ENCODE data around the gene HTD2.

The HTD2 gene

DNA sequence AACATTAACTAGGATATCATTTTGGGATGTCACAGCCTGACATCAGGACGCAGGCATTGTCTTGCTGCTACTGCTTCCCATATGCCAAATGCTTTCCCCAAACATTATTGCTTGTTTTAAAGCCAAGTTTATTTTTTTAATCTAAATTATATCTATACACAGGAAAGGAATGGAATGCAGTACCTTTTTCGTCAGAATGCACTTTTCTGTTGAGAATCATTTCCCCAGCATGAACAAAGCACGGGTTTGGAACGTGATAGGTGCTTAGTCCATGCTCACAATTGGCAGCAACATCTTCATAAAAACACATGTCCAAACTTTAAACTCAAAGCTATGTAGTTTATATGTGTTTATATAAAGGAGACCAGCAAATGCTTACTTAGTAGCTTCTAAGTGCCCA lies 52.5 kb downstream of the HTD2 start:
- DNase-seq = no peak

DNA sequence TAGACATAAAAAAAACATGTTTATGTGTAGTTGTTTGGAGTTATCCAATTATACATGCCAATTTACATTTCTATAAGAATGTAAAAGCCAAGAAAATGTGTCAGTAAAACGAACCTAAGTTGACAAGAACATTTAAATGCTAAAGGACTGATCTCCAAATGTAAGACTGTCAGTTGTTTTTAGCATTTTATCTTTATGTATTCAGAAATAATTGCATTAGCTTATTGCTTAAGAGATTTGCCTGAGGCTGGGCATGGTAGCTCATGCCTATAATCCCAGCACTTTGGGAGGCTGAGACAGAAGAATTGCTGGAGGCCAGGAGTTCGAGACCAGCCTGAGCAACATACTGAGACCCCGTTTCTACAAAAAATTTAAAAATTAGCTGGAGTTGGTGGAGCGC lies 53.3 kb downstream of the HTD2 start:
- DNase-seq = no peak

DNA sequence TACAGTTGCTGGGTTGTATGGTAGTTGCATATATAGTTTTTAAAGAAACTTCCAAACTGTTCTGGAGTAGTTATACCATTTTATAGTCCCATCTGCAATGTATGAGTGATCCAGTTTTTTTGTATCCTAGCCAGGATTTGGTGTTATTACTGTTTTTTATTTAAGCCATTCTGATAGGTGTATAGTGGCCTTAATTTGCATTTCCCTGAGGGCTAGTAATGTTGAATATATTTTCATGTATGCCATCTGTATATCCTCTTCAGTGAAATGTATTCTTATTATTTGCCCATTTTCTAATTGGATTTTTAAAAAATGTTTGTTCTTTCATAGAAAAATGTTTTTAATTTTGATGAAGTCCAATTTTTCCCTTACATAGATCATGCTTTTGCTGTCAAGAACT lies 55.5 kb downstream of the HTD2 start:
- no peak for DNase-seq

DNA sequence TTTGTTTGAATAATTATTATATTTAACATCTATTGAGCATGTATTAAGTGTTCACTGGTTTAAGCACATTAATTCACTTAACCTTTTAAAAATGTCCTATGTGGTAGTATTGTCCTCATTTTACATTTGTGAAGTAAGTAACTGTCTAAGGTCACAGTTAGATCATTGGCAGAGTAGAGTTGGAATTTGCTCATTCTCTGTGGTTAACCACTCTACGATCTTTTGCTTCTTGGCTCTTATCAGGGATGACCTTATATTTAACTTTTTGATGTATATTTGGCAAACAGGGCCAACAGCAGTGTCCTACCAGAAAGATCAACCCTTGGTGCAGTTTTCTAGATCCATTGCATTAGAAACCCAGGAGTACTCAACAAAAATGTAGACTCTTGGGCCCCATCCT lies 60.4 kb downstream of the HTD2 start:
- no peak for DNase-seq

DNA sequence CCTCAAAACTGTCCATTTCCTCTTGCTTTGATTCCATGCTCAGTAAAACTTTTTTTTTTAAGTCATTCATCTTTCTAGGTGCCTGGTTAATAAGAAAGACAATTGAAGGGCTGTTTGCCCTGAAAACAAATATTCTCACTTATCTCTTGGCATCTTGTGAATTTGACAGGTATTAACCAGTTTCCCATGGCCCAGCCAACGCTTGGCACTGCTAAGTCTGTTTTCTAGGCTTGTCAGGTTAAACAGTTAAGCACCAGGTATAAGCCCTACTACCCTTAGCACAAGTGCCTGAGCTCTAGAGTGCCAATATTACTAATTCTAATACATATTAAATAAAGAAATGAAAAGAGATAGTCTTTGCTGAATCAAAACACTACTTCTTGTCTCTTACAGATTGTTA lies 62.7 kb downstream of the HTD2 start:
- DNase-seq = no peak

Data from activated naive CD4-positive, alpha-beta T cell treated with anti-CD3 and anti-CD28 coated beads, Interleukin-2, amount 50 U/mL, for 16 hours (primary cell).